B cell (primary cell): Measurements from ENCODE around the gene PHYH. TPM values are rescaled to one million over a fixed set of nuclear protein-coding genes. Genes with fewer than 3 reads are reported as not detected.

ENCODE experiments used
- ATAC-seq: fragments of 200-7000 bp; cut with Tn5 transposase; one replicate; pipeline ENCODE4 v1.10.0; 2021; ENCODE audit warnings: low read depth, mild to moderate bottlenecking, moderate number of reproducible peaks, moderate library complexity
- CTCF ChIA-PET: fragments of 350-600 bp; sonication (Branson Sonifier 250); formaldehyde crosslinking; loops from one replicate; lab custom pipeline; 2021; ENCODE audit warnings: antibody characterized with exemption, inconsistent platforms; lab: Charles Lee
- POLR2A ChIA-PET: fragments of 350-600 bp; sonication (Branson Sonifier 250); formaldehyde crosslinking; loops from one replicate; lab custom pipeline; 2021; ENCODE audit warnings: antibody characterized with exemption; lab: Charles Lee
- DNase-seq: peaks from one replicate; pipeline ENCODE4 v3.0.0; 2013
- H2AFZ ChIP-seq: 2 replicates; pipeline ENCODE4 v1.6.1; 2012; ENCODE audit warnings: mild to moderate bottlenecking, low read depth, low read length; ENCODE audit not compliant: insufficient read depth, poor library complexity, severe bottlenecking
- H3K27ac ChIP-seq, 2 donors: 1 replicate in 1 of 2; 2 replicates in 1 of 2; pipeline ENCODE4 v1.5.1; 2012 to 2013; ENCODE audit warnings: low read length in 2 of 2, mild to moderate bottlenecking in 2 of 2, moderate library complexity in 1 of 2
- H3K27me3 ChIP-seq, 4 experiments: fragments of 200-600 bp in 1 of 4; sonication (generic) in 1 of 4; replicated peaks in 1 of 4; 1 replicate in 2 of 4; 2 replicates in 2 of 4; pipeline versions ENCODE4 v1.6.1 to v1.7.0; 2013 to 2016; ENCODE audit warnings: low read length in 3 of 4, mild to moderate bottlenecking in 2 of 4, mixed read lengths in 1 of 4, moderate library complexity in 1 of 4; ENCODE audit not compliant: insufficient read depth in 4 of 4, control insufficient read depth in 3 of 4; ENCODE audit errors: control extremely low read depth in 1 of 4
- H3K36me3 ChIP-seq, 2 experiments: replicated peaks in 1 of 2; 1 replicate in 1 of 2; 2 replicates in 1 of 2; pipeline versions ENCODE4 v1.6.1 to v1.7.1; 2013; ENCODE audit warnings: low read length in 1 of 2; ENCODE audit not compliant: insufficient read depth in 2 of 2, control insufficient read depth in 1 of 2; ENCODE audit errors: control extremely low read depth in 1 of 2, extremely low read depth in 1 of 2
- H3K4me1 ChIP-seq, 2 donors: fragments of 200-600 bp in 1 of 2; sonication (generic) in 1 of 2; 1 replicate in 1 of 2; 2 replicates in 1 of 2; pipeline versions ENCODE4 v1.5.1 to v1.6.1; 2013 to 2017; ENCODE audit warnings: low read length in 2 of 2; ENCODE audit not compliant: control insufficient read depth in 2 of 2, insufficient read depth in 2 of 2
- H3K4me2 ChIP-seq: replicated peaks from 2 replicates; pipeline ENCODE3; 2012; ENCODE audit warnings: mild to moderate bottlenecking, low read depth, low read length; ENCODE audit not compliant: poor library complexity, severe bottlenecking
- H3K4me3 ChIP-seq, 5 experiments: fragments of 200-600 bp in 1 of 5; sonication (generic) in 1 of 5; 1 replicate in 3 of 5; 2 replicates in 2 of 5; pipeline versions ENCODE4 v1.5.1 to v1.7.0; 2011 to 2016; ENCODE audit warnings: low read length in 4 of 5, mild to moderate bottlenecking in 4 of 5, low read depth in 2 of 5, control low read depth in 1 of 5, moderate library complexity in 1 of 5; ENCODE audit not compliant: insufficient read depth in 1 of 5; ENCODE audit errors: control extremely low read depth in 1 of 5, extremely low read depth in 1 of 5
- H3K79me2 ChIP-seq: fragments of 200-600 bp; sonication (generic); one replicate; pipeline ENCODE4 v1.6.0; 2016; ENCODE audit warnings: low read length; ENCODE audit not compliant: control insufficient read depth, insufficient read depth
- H3K9ac ChIP-seq: fragments of 200-600 bp; sonication (generic); 2 replicates; pipeline ENCODE4 v1.6.1; 2017; ENCODE audit warnings: mild to moderate bottlenecking, low read length, moderate library complexity
- H3K9me3 ChIP-seq, 3 donors: one replicate each; pipeline versions ENCODE4 v1.6.1 to v1.7.1; 2013; ENCODE audit warnings: low read length in 2 of 3; ENCODE audit not compliant: control insufficient read depth in 2 of 3, insufficient read depth in 1 of 3; ENCODE audit errors: control extremely low read depth in 1 of 3
- H4K20me1 ChIP-seq: 2 replicates; pipeline ENCODE4 v1.6.0; 2012; ENCODE audit warnings: mild to moderate bottlenecking, low read length; ENCODE audit not compliant: insufficient read depth, control insufficient read depth, poor library complexity, severe bottlenecking
- H3K27ac Mint-ChIP-seq: one replicate; pipeline ENCODE4 v1.8.0; 2021; ENCODE audit warnings: mixed read lengths
- H3K27me3 Mint-ChIP-seq: one replicate; pipeline ENCODE4 v1.8.0; 2021; ENCODE audit warnings: mixed read lengths
- H3K4me1 Mint-ChIP-seq: one replicate; pipeline ENCODE4 v1.8.0; 2021; ENCODE audit warnings: mixed read lengths
- H3K4me3 Mint-ChIP-seq: one replicate; pipeline ENCODE4 v1.8.0; 2021; ENCODE audit warnings: mixed read lengths
- H3K9me3 Mint-ChIP-seq: one replicate; pipeline ENCODE4 v1.8.0; 2022; ENCODE audit warnings: mixed read lengths; ENCODE audit not compliant: insufficient read depth
- CTCF ChIP-seq: fragments of 200-600 bp; IDR thresholded peaks from one replicate; pipeline ENCODE4 v1.8.0; 2022; ENCODE audit warnings: antibody characterized with exemption, mild to moderate bottlenecking
- EZH2 ChIP-seq: IDR thresholded peaks from 2 replicates; pipeline ENCODE4 v1.6.1; 2012; ENCODE audit warnings: borderline replicate concordance, low read depth, mild to moderate bottlenecking, moderate library complexity, low read length; ENCODE audit not compliant: insufficient read depth, poor library complexity, severe bottlenecking
- WGBS: methylation state at CpG from one replicate; pipeline ENCODE4 v1.1.5; 2013; ENCODE audit warnings: missing lambda C conversion rate; ENCODE audit not compliant: insufficient coverage; 5-methylcytosine and 5-hydroxymethylcytosine counted together
- intact Hi-C: fragments of 100-400 bp; cut with micrococcal nuclease; formaldehyde crosslinking; loops from one replicate; pipeline ENCODE4 v1.10.0; 2022
- polyA plus RNA-seq: library from polyadenylated mRNA; depleted of rRNA; stranded (reverse); fragments of >200 nt; gene quantifications from 2 replicates; pipeline ENCODE4 v1.2.3, GENCODE V29; 2012
- total RNA-seq, 2 donors: library from RNA; stranded (reverse); fragments of 120-200 nt in 1 of 2; gene quantifications; 1 replicate in 1 of 2; 2 replicates in 1 of 2; pipeline versions ENCODE4 v1.2.3 to v1.2.4, GENCODE V29; 2013 to 2022

The PHYH gene
- total and polyA plus RNA-seq, 2 donors (not counting 1 experiment from before 2014, with no cell fraction given): 3.1 to 9.7 TPM

GRCh38 chr10:13234172-13234571, 65.7 kb downstream of the PHYH start, which contains the start of gene UCMA:
UCMA (minus strand) TSS chr10:13234374; CDS start chr10:13234258, 116 bp downstream.
- H3K9me3 ChIP-seq: no peaks in the 10 kb centered on the region
- ChIA-PET POLR2A (no interaction called here), CTCF (no interaction called here)
- no peak within 1 kb of the TSS for H3K27ac Mint-ChIP-seq
- H3K27me3 Mint-ChIP-seq: no peaks in the 10 kb centered on the region
- no peak within 1 kb of the TSS for H3K4me2 ChIP-seq
- ATAC-seq: no peak
- no peak within 1 kb of the TSS for H3K4me3 Mint-ChIP-seq
- no peaks in the 10 kb centered on the region for H3K36me3 ChIP-seq
- H3K27ac ChIP-seq: no peak within 1 kb of the TSS
- WGBS: 86% methylated on average over 10 of the region's 10 CpGs
- DNase-seq: no peak
- TF ChIP-seq CTCF (no peak), EZH2 (no peak)
- no peaks in the 10 kb centered on the region for H3K4me1 ChIP-seq
- H3K4me3 ChIP-seq: no peak within 1 kb of the TSS
- no peaks in the 10 kb centered on the region for H3K9me3 Mint-ChIP-seq
- intact Hi-C loops: no loop called here
- no peaks in the 10 kb centered on the region for H4K20me1 ChIP-seq
- no peak within 1 kb of the TSS for H3K9ac ChIP-seq
- H3K4me1 Mint-ChIP-seq: no peaks in the 10 kb centered on the region
- H3K79me2 ChIP-seq: no peaks in the 10 kb centered on the region
- no peaks in the 10 kb centered on the region for H3K27me3 ChIP-seq
- H2AFZ ChIP-seq: no peak within 1 kb of the TSS

- H2AFZ ChIP-seq: no peak overlapping the region
- Mint-ChIP-seq H3K27ac (no peak overlapping the region), H3K9me3 (no peaks in the 10 kb centered on the region), H3K4me3 (no peak overlapping the region), H3K4me1 (no peaks in the 10 kb centered on the region), H3K27me3 (no peaks in the 10 kb centered on the region)
- no peak for TF ChIP-seq EZH2
- no peak for TF ChIP-seq CTCF
- no peaks in the 10 kb centered on the region for H3K36me3 ChIP-seq
- H3K9ac ChIP-seq: no peak overlapping the region
- ATAC-seq: no peak
- no peaks in the 10 kb centered on the region for H3K9me3 ChIP-seq
- no peak overlapping the region for H3K4me2 ChIP-seq
- no peaks in the 10 kb centered on the region for H3K79me2 ChIP-seq
- no peaks in the 10 kb centered on the region for H3K4me1 ChIP-seq
- 77% methylated on average over 8 of the region's 14 CpGs for WGBS
- no peaks in the 10 kb centered on the region for H4K20me1 ChIP-seq
- ChIA-PET CTCF (no interaction called here), POLR2A (no interaction called here)
- DNase-seq: no peak
- no peak overlapping the region for H3K27ac ChIP-seq
- no peak overlapping the region for H3K4me3 ChIP-seq
- no peaks in the 10 kb centered on the region for H3K27me3 ChIP-seq
- intact Hi-C loops: no loop called here
These were observed 66.5 kb downstream of the PHYH start for GRCh38 chr10:13233358-13233757.
